ENCODE results near the gene CTDSPL. TPM values are rescaled to one million over a fixed set of nuclear protein-coding genes. Genes with fewer than 3 reads are reported as not detected.

The CTDSPL gene
- total and polyA plus RNA-seq, 4 donors, result 8.4 to 17.2 (median 14.2) TPM

DNA sequence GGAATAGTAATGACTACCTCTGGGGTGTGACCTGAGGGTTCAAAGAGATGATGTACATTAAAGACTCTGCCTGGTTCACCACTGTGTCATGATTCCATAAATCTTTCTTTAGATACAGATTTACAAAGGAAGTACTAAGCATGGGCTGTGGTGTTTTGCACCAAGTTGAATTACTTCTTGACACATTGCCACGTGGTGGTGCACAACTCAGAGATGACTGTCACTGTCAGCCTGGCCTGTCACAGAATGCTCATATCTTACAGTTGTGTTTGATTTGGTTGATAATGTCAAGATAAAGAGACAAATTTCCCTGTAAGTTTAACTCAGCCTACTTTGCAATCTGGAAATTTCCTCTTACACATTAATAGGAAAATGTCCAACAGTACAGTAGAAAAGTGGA lies 3.2 kb downstream of the CTDSPL start:
- H3K27ac ChIP-seq (ENCODE audit: low read depth in 1 of 2, low read length in 2 of 2), result no peak overlapping the region

DNA sequence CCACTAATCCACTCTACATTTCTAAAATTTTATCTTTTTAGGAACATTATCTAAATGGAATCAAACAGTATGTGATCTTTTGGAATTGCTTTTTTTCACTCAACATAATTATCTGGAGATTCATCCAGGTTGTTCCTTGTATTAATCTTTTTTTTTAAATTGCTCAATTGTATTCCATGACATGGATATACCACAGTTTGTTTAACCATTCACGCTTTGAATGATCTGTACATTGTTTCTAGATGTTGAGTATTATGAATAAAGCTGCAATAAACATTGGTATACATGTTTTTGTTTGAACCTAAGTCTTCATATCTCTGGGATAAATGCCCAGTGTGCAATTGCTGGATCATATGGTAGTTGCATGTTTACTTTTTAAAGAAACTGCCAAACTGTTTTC lies 5.5 kb downstream of the CTDSPL start:
- Histone ChIP-seq H3K9ac (ENCODE audit: low read depth in 1 of 2, low read length in 2 of 2) (no peak overlapping the region), H3K4me3 (ENCODE audit: low read depth in 1 of 3, low read length in 3 of 3) (no peak overlapping the region), H3K27ac (ENCODE audit: low read depth in 1 of 2, low read length in 2 of 2) (no peak overlapping the region), H3K27me3 (ENCODE audit: control insufficient read depth in 4 of 4, insufficient read depth in 4 of 4, low read length in 3 of 4) (no peaks in the 10 kb centered on the region), H3K9me3 (ENCODE audit: control insufficient read depth in 4 of 4, low read length in 3 of 4) (no peaks in the 10 kb centered on the region), H3K36me3 (ENCODE audit: control insufficient read depth in 4 of 4, insufficient read depth in 3 of 4, low read depth in 1 of 4, low read length in 3 of 4) (no peaks in the 10 kb centered on the region), H3K4me1 (ENCODE audit: control insufficient read depth in 4 of 4, insufficient read depth in 4 of 4, low read length in 3 of 4) (peaks cover 12 to 34% (median 28%) of the 10 kb centered on the region in 4 donors)
- no peak for DNase-seq (ENCODE audit: low spot score)
- TF ChIP-seq RAD21 (IDR thresholded peaks at IDR 0.05) (no peak), NR2F2 (IDR thresholded peaks at IDR 0.05) (no peak), YY1 (IDR thresholded peaks at IDR 0.05) (no peak), JUND (IDR thresholded peaks at IDR 0.05) (no peak), TAF1 (conservative IDR thresholded peaks at IDR 0.05) (no peak), SP1 (IDR thresholded peaks at IDR 0.05) (no peak), EGR1 (IDR thresholded peaks at IDR 0.05; ENCODE audit: low read depth in 2 of 2) (no peak), FOXA1 (IDR thresholded peaks at IDR 0.05) (no peak), RXRA (IDR thresholded peaks at IDR 0.05) (no peak), HNF4G (IDR thresholded peaks at IDR 0.05) (no peak), GABPA (IDR thresholded peaks at IDR 0.05 in 1 of 2, conservative IDR thresholded peaks at IDR 0.05 in 1 of 2) (no peak)
- TF ChIP-seq, protein P1, sequence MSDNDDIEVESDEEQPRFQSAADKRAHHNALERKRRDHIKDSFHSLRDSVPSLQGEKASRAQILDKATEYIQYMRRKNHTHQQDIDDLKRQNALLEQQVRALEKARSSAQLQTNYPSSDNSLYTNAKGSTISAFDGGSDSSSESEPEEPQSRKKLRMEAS (IDR thresholded peaks at IDR 0.05), result no peak
- TF ChIP-seq, protein P2, sequence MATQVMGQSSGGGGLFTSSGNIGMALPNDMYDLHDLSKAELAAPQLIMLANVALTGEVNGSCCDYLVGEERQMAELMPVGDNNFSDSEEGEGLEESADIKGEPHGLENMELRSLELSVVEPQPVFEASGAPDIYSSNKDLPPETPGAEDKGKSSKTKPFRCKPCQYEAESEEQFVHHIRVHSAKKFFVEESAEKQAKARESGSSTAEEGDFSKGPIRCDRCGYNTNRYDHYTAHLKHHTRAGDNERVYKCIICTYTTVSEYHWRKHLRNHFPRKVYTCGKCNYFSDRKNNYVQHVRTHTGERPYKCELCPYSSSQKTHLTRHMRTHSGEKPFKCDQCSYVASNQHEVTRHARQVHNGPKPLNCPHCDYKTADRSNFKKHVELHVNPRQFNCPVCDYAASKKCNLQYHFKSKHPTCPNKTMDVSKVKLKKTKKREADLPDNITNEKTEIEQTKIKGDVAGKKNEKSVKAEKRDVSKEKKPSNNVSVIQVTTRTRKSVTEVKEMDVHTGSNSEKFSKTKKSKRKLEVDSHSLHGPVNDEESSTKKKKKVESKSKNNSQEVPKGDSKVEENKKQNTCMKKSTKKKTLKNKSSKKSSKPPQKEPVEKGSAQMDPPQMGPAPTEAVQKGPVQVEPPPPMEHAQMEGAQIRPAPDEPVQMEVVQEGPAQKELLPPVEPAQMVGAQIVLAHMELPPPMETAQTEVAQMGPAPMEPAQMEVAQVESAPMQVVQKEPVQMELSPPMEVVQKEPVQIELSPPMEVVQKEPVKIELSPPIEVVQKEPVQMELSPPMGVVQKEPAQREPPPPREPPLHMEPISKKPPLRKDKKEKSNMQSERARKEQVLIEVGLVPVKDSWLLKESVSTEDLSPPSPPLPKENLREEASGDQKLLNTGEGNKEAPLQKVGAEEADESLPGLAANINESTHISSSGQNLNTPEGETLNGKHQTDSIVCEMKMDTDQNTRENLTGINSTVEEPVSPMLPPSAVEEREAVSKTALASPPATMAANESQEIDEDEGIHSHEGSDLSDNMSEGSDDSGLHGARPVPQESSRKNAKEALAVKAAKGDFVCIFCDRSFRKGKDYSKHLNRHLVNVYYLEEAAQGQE (IDR thresholded peaks at IDR 0.05), result no peak
- TF ChIP-seq, protein P3, sequence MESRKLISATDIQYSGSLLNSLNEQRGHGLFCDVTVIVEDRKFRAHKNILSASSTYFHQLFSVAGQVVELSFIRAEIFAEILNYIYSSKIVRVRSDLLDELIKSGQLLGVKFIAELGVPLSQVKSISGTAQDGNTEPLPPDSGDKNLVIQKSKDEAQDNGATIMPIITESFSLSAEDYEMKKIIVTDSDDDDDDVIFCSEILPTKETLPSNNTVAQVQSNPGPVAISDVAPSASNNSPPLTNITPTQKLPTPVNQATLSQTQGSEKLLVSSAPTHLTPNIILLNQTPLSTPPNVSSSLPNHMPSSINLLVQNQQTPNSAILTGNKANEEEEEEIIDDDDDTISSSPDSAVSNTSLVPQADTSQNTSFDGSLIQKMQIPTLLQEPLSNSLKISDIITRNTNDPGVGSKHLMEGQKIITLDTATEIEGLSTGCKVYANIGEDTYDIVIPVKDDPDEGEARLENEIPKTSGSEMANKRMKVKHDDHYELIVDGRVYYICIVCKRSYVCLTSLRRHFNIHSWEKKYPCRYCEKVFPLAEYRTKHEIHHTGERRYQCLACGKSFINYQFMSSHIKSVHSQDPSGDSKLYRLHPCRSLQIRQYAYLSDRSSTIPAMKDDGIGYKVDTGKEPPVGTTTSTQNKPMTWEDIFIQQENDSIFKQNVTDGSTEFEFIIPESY (IDR thresholded peaks at IDR 0.05), result no peak
- 90% methylated on average over 1 of the region's 1 CpG for WGBS

More for the DNA sequence above, 3.2 kb downstream of the CTDSPL start:
- Histone ChIP-seq H3K4me3 (ENCODE audit: low read depth in 1 of 3, low read length in 3 of 3) (no peak overlapping the region), H3K36me3 (ENCODE audit: control insufficient read depth in 4 of 4, insufficient read depth in 3 of 4, low read depth in 1 of 4, low read length in 3 of 4) (no peaks in the 10 kb centered on the region), H3K4me1 (ENCODE audit: control insufficient read depth in 4 of 4, insufficient read depth in 4 of 4, low read length in 3 of 4) (peaks cover 14 to 46% (median 36%) of the 10 kb centered on the region in 4 donors), H3K9ac (ENCODE audit: low read depth in 1 of 2, low read length in 2 of 2) (no peak overlapping the region), H3K9me3 (ENCODE audit: control insufficient read depth in 4 of 4, low read length in 3 of 4) (no peaks in the 10 kb centered on the region), H3K27me3 (ENCODE audit: control insufficient read depth in 4 of 4, insufficient read depth in 4 of 4, low read length in 3 of 4) (no peaks in the 10 kb centered on the region)
- TF ChIP-seq FOXA2 (IDR thresholded peaks at IDR 0.05) (no peak), RXRA (IDR thresholded peaks at IDR 0.05) (no peak), SP1 (IDR thresholded peaks at IDR 0.05) (no peak), GABPA (IDR thresholded peaks at IDR 0.05 in 1 of 2, conservative IDR thresholded peaks at IDR 0.05 in 1 of 2) (no peak), NR2F2 (IDR thresholded peaks at IDR 0.05) (no peak), FOXA1 (IDR thresholded peaks at IDR 0.05) (no peak), RAD21 (IDR thresholded peaks at IDR 0.05) (no peak), TAF1 (conservative IDR thresholded peaks at IDR 0.05) (no peak), EGR1 (IDR thresholded peaks at IDR 0.05; ENCODE audit: low read depth in 2 of 2) (no peak), HNF4G (IDR thresholded peaks at IDR 0.05) (no peak), HNF4A (conservative IDR thresholded peaks at IDR 0.05) (no peak)
- TF ChIP-seq, protein P1 (IDR thresholded peaks at IDR 0.05), result no peak
- TF ChIP-seq, protein P3 (IDR thresholded peaks at IDR 0.05), result no peak
- TF ChIP-seq, protein P4, sequence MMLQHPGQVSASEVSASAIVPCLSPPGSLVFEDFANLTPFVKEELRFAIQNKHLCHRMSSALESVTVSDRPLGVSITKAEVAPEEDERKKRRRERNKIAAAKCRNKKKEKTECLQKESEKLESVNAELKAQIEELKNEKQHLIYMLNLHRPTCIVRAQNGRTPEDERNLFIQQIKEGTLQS (IDR thresholded peaks at IDR 0.05), result no peak
- WGBS, result 18% methylated on average over 1 of the region's 1 CpG
- DNase-seq (ENCODE audit: low spot score), result no peak
